ENCODE data around the gene STC2.
"Not testable (repeated sequence)": the region's sequence is repeated elsewhere in the genome, so short reads cannot be mapped to it uniquely, and the experiment has no call there.

STC2 gene

DNA sequence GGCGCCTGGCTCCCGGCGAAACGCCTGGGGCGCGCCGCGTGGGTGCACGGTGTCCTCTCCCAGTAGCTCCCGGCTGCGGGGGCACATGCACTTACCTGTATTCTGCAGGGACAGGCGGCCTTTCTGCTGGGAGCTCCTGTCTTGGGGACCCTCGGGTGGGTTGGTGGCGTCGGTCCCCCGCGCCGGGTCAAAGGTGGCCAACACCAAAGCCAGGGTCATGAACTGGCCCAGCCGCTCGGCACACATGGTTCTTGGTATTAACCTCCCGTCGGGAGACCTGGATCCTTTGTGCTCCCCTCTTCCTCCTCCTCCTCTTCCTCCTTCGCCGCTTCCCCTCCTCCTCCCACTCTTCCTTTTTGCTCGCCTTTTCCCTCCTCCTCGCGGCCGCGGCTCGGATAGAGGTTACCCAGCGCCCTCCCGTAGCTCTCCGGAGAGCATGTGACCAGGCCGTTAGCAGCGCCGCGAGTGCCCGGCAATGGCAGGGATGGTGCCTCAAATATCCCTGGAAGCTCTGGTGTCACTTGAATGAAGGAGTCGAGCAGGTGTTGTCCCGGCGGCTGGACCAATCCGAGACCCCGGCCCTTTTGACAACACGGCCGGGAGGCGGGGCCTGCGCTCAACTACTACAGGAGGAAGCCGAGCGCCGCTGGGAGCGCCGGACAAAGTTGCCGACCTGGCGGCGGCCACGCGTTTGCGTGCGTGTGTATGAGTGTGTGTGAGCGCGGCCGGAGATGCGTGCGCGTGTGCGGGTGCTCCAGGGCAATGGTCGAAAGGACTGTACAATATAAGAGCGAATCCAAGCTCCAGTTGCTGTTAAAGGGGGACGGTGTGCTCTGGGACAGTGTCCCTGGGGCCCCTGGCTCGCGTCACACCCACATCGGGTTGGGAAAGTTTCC lies at the start of gene STC2:
TSS of gene STC2 (minus strand) at position 467 of the 896 bp plus-strand sequence. CDS start at position 246, 221 bp downstream.
- TF ChIP-seq CTCF (IDR thresholded peaks at IDR 0.05) = no peak
- Histone ChIP-seq H3K4me1 (ENCODE audit: control insufficient read depth in 1 of 2, insufficient read depth in 1 of 2, low read depth in 1 of 2, low read length in 1 of 2) (peaks cover 7 to 27% of the 10 kb centered on the region in 2 experiments), H3K4me3 (ENCODE audit: low read depth in 1 of 2, low read length in 1 of 2) (peak within 1 kb of the TSS in 1 of 2 experiments; percentile 10), H3K9me3 (no peaks in the 10 kb centered on the region), H3K36me3 (no peaks in the 10 kb centered on the region), H3K27ac (no peak within 1 kb of the TSS), H3K27me3 (peaks cover 100% of the 10 kb centered on the region)

DNA sequence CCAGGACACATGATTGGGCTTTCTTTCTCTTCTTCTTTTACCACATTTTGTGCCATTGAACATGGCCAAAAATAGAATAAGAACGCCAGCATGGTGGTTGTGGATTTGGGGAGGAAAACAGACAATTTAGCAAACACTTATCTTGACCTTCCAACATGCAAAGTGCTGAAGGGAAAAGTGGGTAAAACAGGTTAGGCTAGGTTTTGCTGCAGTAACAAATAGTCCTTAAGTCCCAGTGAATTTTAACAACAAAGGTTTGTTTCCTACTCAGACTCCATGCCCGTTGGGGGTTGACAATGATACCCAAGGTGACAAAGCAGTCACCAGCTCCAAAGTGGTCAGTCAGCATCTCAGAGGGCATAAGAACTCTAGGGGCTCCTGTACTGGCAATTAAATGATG lies 43.2 kb upstream of the STC2 start:
- no peak overlapping the region for H3K27ac ChIP-seq

GRCh38 chr5:173363406-173363805 lies 35.2 kb upstream of the STC2 start:
- peaks cover 38% of the 10 kb centered on the region for H3K27me3 ChIP-seq
- H3K36me3 ChIP-seq; H3K4me1 ChIP-seq (ENCODE audit: control insufficient read depth in 1 of 2, insufficient read depth in 1 of 2, low read depth in 1 of 2, low read length in 1 of 2); H3K9me3 ChIP-seq; H3K27ac ChIP-seq; H3K4me3 ChIP-seq (ENCODE audit: low read depth in 1 of 2, low read length in 1 of 2): not testable (repeated sequence)

More for the DNA sequence above, 43.2 kb upstream of the STC2 start:
- H3K9me3 ChIP-seq = no peaks in the 10 kb centered on the region
- no peak for TF ChIP-seq CTCF (IDR thresholded peaks at IDR 0.05)
- H3K27me3 ChIP-seq = no peaks in the 10 kb centered on the region
- H3K36me3 ChIP-seq = no peaks in the 10 kb centered on the region
- H3K4me1 ChIP-seq (ENCODE audit: control insufficient read depth in 1 of 2, insufficient read depth in 1 of 2, low read depth in 1 of 2, low read length in 1 of 2) = no peaks in the 10 kb centered on the region
- H3K4me3 ChIP-seq (ENCODE audit: low read depth in 1 of 2, low read length in 1 of 2) = no peak overlapping the region

DNA sequence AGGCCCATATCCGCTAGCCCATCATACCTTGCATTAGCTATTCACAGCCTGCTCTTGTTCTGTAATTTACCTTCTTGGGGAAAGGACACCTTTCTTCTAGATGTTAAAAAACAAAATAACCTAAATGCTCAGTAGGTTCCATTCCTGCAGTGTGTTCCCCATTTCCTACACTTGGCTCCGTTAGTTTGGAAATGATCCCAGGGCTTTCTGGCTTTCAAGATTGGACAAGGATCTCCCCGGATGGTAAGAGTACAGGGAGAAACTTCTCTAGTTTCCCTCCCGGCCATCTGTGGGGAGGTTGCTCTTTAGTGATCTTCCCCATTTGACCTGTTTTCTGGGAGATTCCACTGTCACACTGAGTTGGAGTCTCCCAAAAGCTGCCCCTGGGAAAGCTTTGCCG lies 27.3 kb upstream of the STC2 start:
- H3K9me3 ChIP-seq = no peaks in the 10 kb centered on the region
- H3K27ac ChIP-seq = no peak overlapping the region
- H3K36me3 ChIP-seq = no peaks in the 10 kb centered on the region
- TF ChIP-seq CTCF (IDR thresholded peaks at IDR 0.05) = no peak
- no peaks in the 10 kb centered on the region for H3K4me1 ChIP-seq (ENCODE audit: control insufficient read depth in 1 of 2, insufficient read depth in 1 of 2, low read depth in 1 of 2, low read length in 1 of 2)
- peaks cover 52% of the 10 kb centered on the region for H3K27me3 ChIP-seq
- H3K4me3 ChIP-seq (ENCODE audit: low read depth in 1 of 2, low read length in 1 of 2) = no peak overlapping the region

GRCh38 chr5:173354645-173355044 lies 26.4 kb upstream of the STC2 start:
- H3K27ac ChIP-seq = no peak overlapping the region
- H3K27me3 ChIP-seq = peaks cover 53% of the 10 kb centered on the region
- H3K4me3 ChIP-seq (ENCODE audit: low read depth in 1 of 2, low read length in 1 of 2) = no peak overlapping the region
- no peaks in the 10 kb centered on the region for H3K9me3 ChIP-seq
- no peak for TF ChIP-seq CTCF (IDR thresholded peaks at IDR 0.05)
- no peaks in the 10 kb centered on the region for H3K36me3 ChIP-seq
- no peaks in the 10 kb centered on the region for H3K4me1 ChIP-seq (ENCODE audit: control insufficient read depth in 1 of 2, insufficient read depth in 1 of 2, low read depth in 1 of 2, low read length in 1 of 2)
